HG02981 (cell line): Measurements from ENCODE around the gene FREM1.

Experiments used
- ATAC-seq: cut with Tn5 transposase; IDR thresholded peaks from one replicate; pipeline ENCODE4 v1.9.1; 2021; ENCODE audit warnings: mild to moderate bottlenecking, moderate library complexity; ENCODE audit not compliant: unreplicated experiment

The FREM1 gene

DNA sequence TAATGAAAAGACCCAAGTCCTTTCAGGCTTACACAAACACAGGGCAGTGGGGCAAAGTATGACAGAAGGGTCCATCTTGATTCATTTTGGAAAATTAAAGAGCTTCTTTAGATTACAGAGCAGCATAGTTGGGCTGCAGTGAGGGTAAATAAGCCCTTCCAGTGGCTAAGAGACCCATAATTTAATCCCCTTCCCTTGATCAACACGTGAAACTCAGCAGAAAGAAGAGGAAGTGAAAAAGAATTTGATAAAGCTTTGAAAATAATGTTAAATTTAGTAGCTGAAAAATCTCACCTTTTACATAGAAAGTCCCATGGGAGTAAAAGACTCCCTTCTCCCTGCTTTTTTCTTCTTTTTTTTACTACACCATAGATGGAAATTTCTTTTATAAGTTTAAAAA is 87.6 kb downstream of the FREM1 start:
- no peak for ATAC-seq

DNA sequence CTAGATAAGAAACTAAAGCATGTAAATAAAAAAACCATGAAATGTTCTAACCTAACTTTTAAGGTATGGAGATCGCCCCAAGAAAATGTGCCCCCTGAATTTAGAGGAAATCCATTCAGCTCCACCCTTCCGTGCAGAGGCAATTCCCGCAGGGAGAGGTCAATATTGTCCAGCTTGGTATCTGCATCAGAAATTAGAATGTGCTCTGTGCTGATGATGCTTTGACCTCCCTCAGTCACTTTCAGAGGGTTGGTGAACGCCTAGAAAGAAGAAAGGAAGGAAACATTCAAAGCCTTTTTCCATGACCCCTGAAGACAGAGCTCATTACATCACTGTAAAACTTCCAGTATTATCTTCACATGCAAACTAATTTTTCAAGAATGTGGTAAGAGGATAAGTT is 91.0 kb downstream of the FREM1 start:
- ATAC-seq = no peak

- ATAC-seq = no peak
These were observed 96.0 kb downstream of the FREM1 start for GRCh38 chr9:14814249-14814628.

DNA sequence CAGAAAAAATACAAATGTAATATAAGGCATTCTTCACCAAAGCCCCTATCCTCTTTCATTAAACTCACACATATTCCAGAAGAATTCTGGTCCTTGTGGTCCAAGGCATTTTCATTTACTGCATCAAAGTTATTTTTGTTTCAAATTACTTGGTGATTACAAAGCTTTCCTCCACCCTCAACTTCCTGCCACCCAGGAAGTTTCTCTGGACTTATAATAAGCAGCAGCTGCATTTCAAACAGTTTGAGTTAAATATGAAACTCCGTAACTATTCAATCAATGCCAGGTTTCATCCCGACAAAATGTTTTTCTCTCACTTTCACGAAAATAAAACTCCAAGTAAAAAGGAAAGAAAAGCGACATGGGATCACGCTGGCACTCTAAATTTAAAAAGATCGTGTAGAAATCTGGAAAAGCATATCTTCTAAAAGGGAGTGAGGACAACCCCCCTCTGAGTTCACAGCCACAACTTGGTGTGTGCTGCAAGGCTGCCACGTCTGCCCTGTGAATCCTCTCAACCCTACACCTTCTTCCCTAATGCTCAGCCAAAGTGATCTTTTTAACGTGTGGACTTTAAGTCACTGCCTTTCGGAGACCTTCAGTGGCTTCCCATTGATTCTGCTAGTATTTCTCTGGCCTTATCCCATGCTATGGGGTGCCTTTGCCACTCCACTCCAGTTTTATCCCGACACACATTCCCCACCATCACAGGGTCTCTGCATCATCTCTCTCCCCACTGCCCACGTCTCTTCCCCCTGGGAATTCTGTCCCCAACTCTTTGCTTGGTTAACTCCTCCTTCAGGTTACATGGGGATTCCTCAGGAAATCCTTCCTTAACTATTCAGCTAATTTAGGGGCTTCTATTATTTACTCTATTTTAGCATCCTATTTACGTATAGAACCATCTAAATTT is 96.6 kb downstream of the FREM1 start:
- no peak for ATAC-seq

DNA sequence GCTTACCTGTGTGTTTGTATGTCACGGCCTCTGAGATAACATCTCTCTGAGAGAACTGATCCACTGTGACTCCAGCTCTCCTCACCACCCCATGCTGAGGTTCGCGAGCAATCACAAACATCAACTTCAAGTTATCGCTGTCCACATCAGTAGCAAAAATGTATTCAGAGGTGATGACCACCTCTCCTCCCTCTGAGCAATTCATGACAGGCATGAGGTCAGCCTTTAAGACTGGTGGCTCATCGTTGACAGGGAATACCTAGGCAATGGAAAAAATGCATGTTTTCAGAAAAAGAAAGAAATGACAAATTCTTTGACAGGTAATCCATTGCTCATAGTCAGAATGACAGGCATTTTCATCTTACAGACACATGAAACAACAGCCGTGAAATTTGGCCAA is 97.4 kb downstream of the FREM1 start:
- ATAC-seq = no peak

- ATAC-seq = no peak
These were observed 98.4 kb downstream of the FREM1 start for GRCh38 chr9:14811844-14812243.

DNA sequence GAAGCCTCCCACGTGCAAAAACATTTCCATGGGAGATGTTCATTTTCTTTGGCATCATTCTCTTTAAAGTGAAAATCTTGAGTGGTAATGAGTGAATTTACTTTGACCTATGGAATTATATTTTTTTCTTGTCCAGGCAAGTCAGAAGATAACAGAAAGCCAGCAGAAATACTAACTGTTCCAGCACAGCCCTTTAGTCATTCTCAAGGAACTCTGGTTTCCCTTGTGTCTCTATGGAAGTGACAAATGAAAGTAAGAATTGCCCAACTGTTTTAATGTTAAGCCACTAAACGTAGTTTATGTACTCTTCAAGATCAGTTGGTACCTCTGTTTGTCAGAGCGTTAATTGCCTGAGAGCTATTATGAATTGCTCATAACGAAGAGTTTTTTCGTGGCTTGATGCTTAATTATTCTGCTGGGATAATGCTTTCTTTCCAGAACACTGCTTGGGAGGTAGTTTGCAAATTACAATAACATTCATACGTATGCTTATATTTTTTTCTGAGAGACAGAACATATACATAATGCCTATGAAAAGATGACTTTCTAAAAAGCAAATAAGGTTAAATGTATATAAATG is 103.2 kb downstream of the FREM1 start:
- ATAC-seq = no peak

GRCh38 chr9:14799030-14799429 is 111.2 kb downstream of the FREM1 start:
- ATAC-seq = no peak

GRCh38 chr9:14797435-14797834 is 112.8 kb downstream of the FREM1 start:
- ATAC-seq = no peak

DNA sequence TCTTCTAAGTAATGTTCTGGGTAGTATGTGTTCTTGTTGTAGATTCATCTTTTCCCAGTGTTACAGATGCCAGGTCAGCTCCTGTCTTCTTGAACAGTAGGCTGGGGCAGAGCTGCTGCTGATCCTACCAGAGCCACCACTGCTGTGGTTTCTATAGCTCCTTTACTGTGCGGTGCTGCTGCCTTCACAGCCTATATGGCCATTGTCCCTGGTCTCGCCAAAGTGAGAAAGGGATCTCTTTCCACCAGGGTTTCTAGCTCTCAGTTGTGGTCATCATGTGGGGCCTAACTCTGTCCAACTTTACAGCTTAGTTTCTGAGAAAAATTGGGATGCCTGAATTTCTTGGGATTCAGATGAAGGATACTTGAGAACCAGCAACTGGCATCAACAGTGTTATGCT is 116.8 kb downstream of the FREM1 start:
- ATAC-seq = no peak

- no peak for ATAC-seq
These were observed 119.6 kb downstream of the FREM1 start for GRCh38 chr9:14790628-14791027.

DNA sequence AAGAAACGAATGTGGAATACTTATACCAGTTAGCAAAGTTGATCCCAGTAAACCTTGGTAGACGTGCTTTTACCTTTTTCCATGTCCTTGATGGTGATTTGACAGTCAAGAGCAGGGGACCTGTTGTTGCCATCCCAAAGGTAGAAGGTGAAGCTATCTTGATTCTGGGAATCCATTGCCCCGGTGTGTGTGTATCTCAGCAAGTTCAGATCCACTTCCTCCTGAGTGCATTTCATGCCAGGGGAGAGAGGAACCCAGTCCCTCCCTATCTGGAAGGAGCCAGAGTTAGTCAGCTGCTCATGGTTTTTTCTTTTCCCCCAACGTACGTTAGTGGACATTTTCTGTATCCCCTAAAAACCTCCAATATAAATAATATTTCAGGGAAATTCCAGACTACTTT is 121.4 kb downstream of the FREM1 start:
- ATAC-seq = no peak

DNA sequence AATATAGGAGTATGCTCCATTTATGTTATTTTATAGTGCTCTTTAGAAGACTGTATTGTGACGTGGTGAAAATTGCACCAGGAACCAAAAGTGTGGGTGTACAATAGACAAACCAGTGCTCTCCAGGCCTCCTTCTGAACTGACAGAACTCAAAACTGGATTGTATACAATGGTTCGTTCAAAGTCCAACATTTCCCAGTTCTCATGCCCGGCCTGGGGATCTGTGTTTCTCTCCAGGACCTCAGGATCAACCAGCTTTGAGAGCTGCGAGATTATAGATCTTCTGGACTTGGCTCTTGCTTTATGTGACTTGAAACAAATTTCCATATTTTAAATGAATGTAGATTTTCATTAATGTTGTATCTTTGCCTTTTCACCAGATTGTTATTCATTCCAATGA is 126.9 kb downstream of the FREM1 start:
- ATAC-seq = no peak

GRCh38 chr9:14782286-14783051 is 127.8 kb downstream of the FREM1 start:
- ATAC-seq = no peak

DNA sequence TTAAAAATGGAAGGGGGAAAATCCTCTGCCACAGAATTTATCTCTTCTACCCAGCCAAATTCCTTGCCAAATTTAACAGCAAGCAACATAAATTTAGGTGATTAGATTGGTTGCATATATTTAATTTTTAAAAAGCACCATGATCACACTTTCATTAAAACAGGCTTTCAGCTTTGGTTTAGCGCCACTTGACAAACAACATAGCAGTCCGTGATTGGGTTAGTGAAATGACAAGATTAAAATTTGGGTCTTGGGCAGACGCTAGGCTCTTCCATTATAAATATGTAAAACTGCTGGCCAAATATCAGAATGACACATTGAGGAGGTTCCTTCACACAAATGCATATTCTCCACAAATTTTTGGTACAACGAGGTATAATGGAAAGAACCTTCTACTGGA is 129.5 kb downstream of the FREM1 start:
- no peak for ATAC-seq

- ATAC-seq = no peak
These were observed 130.0 kb downstream of the FREM1 start for GRCh38 chr9:14780251-14780650.

DNA sequence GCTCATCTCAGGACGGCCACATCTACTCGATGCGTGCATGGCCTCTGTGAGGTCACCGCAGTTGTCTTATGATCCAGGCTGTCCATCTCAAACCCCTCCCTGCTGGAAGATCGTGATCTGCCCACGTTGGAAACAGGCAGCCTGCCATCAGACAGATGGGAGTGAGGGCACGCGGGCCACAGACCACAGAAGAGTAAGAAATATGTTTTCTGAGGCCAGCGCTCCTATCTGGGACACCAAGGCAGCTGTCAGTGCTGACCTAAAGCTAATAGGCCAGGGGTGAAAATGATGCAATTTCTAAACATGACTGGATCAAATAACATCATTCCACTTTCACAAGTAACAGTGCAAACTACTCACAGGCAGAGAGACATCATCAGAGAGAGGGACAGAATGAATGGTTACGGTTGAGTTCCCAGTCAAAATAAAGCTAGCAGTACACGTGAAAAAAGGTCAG is 130.6 kb downstream of the FREM1 start:
- no peak for ATAC-seq

DNA sequence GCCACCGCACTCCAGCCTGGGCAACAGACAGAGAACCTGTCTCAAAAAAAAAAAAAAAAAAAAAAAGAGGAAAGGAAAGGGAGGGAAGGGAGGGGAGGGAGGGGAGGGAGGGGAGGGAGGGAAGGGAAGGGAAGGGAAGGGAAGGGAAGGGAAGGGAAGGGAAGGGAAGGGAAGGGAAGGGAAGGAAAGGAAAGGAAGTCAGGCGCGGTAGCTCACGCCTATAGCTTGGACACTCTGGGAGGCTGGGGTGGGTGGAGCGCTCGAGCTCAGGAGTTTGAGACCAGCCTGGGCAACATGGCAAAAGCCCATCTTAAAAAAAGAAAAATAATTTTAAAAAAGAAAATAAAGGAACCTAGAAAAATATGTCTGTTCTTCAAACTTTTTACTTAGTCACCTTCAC is 131.7 kb downstream of the FREM1 start:
- ATAC-seq = no peak

GRCh38 chr9:14775917-14776316 is 134.3 kb downstream of the FREM1 start:
- ATAC-seq = no peak

DNA sequence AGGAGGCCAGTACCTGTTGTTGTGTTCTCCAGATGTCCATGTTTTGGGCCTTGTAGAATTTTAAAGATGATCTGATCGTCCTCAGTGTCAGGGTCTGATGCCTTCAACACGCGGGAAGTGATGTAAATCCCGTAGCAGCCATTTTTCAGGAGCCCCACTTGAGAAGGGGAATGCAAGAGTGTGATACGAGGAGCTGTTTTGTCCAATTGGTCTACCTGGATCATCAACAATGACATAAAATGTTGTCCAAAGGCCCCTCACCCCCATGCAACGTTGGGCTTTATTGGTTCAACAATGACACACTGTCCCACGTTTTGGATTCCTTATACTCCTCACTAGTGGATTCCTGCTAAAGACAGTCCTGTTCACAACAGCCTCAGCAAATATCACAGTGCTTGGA is 139.6 kb downstream of the FREM1 start:
- no peak for ATAC-seq

- no peak for ATAC-seq
These were observed 141.0 kb downstream of the FREM1 start for GRCh38 chr9:14769230-14769571.
